Suprapubic skin (tissue), 3 donors: Measurements from ENCODE around the gene CRYBG1.

Experiments used
- POLR2A ChIP-seq, 2 donors: fragments of 450-650 bp; IDR thresholded peaks; one replicate each; pipeline ENCODE4 v1.6.1; 2017; ENCODE audit warnings: antibody characterized with exemption in 2 of 2, mild to moderate bottlenecking in 2 of 2, moderate library complexity in 2 of 2
- TF ChIP-seq, protein P1 (sequence below), 2 donors: fragments of 200-600 bp in 1 of 2; fragments of 450-650 bp in 1 of 2; sonication (generic) in 1 of 2; IDR thresholded peaks; one replicate each; pipeline ENCODE4 v1.5.1; 2016 to 2019; ENCODE audit warnings: antibody characterized with exemption in 2 of 2, mild to moderate bottlenecking in 1 of 2, moderate library complexity in 1 of 2

DNA sequence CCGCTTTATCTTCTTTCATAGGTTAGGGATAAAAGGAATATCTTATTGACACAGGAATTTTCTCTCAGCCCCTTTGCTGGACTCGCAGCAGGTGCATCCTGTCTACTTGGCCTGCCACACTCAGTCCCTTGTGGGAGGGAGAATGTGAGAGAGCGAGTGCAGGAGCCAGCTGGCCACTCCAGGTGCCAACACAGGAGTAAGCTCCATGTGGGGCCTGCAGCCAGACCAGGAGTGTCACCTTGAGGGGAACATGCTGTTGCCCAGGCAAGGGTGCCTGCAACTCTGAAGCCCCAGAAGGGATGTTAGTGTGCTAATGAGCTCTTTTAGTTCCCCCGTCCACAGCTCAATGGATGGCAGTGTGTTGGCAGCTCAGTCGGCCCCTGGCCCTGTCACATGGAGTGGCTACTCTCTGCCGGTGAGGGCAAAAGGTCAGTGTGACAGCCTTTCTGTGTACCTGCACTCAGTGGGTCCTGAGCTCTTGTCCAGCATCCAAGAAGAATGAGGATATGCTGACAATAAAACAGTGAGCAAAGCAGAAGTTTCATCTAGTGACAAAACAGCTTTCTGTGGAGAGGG, 57.1 kb downstream of the CRYBG1 start:
- TF ChIP-seq, protein P1, sequence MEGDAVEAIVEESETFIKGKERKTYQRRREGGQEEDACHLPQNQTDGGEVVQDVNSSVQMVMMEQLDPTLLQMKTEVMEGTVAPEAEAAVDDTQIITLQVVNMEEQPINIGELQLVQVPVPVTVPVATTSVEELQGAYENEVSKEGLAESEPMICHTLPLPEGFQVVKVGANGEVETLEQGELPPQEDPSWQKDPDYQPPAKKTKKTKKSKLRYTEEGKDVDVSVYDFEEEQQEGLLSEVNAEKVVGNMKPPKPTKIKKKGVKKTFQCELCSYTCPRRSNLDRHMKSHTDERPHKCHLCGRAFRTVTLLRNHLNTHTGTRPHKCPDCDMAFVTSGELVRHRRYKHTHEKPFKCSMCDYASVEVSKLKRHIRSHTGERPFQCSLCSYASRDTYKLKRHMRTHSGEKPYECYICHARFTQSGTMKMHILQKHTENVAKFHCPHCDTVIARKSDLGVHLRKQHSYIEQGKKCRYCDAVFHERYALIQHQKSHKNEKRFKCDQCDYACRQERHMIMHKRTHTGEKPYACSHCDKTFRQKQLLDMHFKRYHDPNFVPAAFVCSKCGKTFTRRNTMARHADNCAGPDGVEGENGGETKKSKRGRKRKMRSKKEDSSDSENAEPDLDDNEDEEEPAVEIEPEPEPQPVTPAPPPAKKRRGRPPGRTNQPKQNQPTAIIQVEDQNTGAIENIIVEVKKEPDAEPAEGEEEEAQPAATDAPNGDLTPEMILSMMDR (IDR thresholded peaks at IDR 0.05), result no peak
- TF ChIP-seq POLR2A (IDR thresholded peaks at IDR 0.05), result no peak
